Endodermal cell (in vitro differentiated cells): ENCODE data around the gene SLC24A4. TPM values are rescaled to one million over a fixed set of nuclear protein-coding genes. Genes with fewer than 3 reads are reported as not detected.

ENCODE experiments used
- DNase-seq: peaks from one replicate; pipeline ENCODE4 v3.0.0-alpha.2; 2017
- H3K27ac ChIP-seq: 2 replicates; pipeline ENCODE4 v1.5.1; 2013; ENCODE audit warnings: mild to moderate bottlenecking, low read depth, low read length, moderate library complexity
- H3K27me3 ChIP-seq: 2 replicates; pipeline ENCODE4 v1.6.1; 2013; ENCODE audit warnings: mild to moderate bottlenecking, low read length, moderate library complexity; ENCODE audit not compliant: insufficient read depth, control insufficient read depth, poor library complexity, severe bottlenecking
- H3K36me3 ChIP-seq: 2 replicates; pipeline ENCODE4 v1.7.0; 2013; ENCODE audit warnings: mild to moderate bottlenecking, low read length, moderate library complexity; ENCODE audit not compliant: control insufficient read depth, insufficient read depth
- H3K4me1 ChIP-seq: one replicate; pipeline ENCODE4 v1.7.0; 2013; ENCODE audit warnings: low read length; ENCODE audit not compliant: control insufficient read depth, insufficient read depth
- H3K4me3 ChIP-seq: 2 replicates; pipeline ENCODE4 v1.5.1; 2013; ENCODE audit warnings: mild to moderate bottlenecking, low read length, moderate library complexity
- H3K9ac ChIP-seq: 2 replicates; pipeline ENCODE4 v1.6.1; 2013; ENCODE audit warnings: mild to moderate bottlenecking, low read length, moderate library complexity; ENCODE audit not compliant: poor library complexity, severe bottlenecking; ENCODE audit errors: extremely low read depth
- H3K9me3 ChIP-seq: 2 replicates; pipeline ENCODE4 v1.6.1; 2013; ENCODE audit warnings: mild to moderate bottlenecking, low read length, moderate library complexity; ENCODE audit not compliant: control insufficient read depth
- H3K27ac Mint-ChIP-seq: 2 replicates; pipeline ENCODE4 v1.8.0; 2020; ENCODE audit warnings: mixed read lengths
- H3K27me3 Mint-ChIP-seq: 2 replicates; pipeline ENCODE4 v1.8.0; 2021; ENCODE audit warnings: mild to moderate bottlenecking, mixed read lengths; ENCODE audit not compliant: insufficient read depth
- H3K36me3 Mint-ChIP-seq: 2 replicates; pipeline ENCODE4 v1.8.0; 2020; ENCODE audit warnings: low read depth, mixed read lengths
- H3K4me1 Mint-ChIP-seq: 2 replicates; pipeline ENCODE4 v1.8.0; 2020; ENCODE audit warnings: mixed read lengths
- H3K4me3 Mint-ChIP-seq: 2 replicates; pipeline ENCODE4 v1.8.0; 2020; ENCODE audit warnings: mild to moderate bottlenecking, moderate library complexity, mixed read lengths
- H3K9me3 Mint-ChIP-seq: 2 replicates; pipeline ENCODE4 v1.8.0; 2020; ENCODE audit warnings: mild to moderate bottlenecking, mixed read lengths
- CTCF ChIP-seq: fragments of 200-600 bp; sonication (generic); conservative IDR thresholded peaks from 2 replicates; pipeline ENCODE4 v1.5.0; 2021; ENCODE audit warnings: antibody characterized with exemption, mild to moderate bottlenecking
- WGBS, 2 experiments: methylation state at CpG; one replicate each; pipeline versions ENCODE4 v1.1.5 to v1.1.7; 2013; ENCODE audit warnings: missing lambda C conversion rate in 2 of 2, mixed read lengths in 1 of 2; ENCODE audit not compliant: insufficient coverage in 1 of 2, insufficient read length in 1 of 2; 5-methylcytosine and 5-hydroxymethylcytosine counted together
- total RNA-seq, 2 donors: library from RNA; stranded (reverse); fragmentation: NEBNext Ultra II Directional in 1 of 2; extraction: Animal tissue kit (Norgen Biotek cat#: 25700) in 1 of 2; gene quantifications; 2 replicates in 1 of 2; 3 replicates in 1 of 2; pipeline ENCODE4 v1.2.1, GENCODE V29; 2021

SLC24A4 gene
- total RNA-seq, 2 donors from 2014 or later: 0.09 to 0.29 TPM

DNA sequence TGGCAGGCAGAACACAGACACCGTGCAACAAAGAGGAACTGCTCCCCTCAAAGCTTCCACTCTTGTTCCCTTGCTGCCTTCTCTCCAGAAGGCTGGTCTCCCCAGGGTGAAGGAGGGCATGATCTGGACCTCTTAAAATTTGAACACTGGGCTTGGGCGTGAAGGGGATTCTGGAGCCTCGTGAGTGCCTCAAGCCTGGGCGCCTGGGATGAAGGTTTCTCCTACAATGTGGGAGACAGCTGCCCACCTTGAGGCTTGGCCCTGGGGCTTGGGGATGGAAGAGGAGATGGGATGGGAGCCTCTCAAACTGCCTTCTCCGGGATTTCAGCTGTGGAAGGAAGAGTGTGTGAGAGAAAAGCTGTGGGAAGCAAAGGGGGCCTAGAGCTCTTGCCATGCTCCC is 182.9 kb downstream of the SLC24A4 start:
- H3K4me3 ChIP-seq: no peak overlapping the region
- Mint-ChIP-seq H3K27me3 (peaks cover 6% of the 10 kb centered on the region), H3K36me3 (no peaks in the 10 kb centered on the region), H3K27ac (no peak overlapping the region), H3K4me3 (no peak overlapping the region), H3K4me1 (no peaks in the 10 kb centered on the region), H3K9me3 (no peaks in the 10 kb centered on the region)
- 84 to 91% methylated on average over 5 of the region's 5 CpGs for WGBS, 2 experiments
- TF ChIP-seq CTCF: no peak
- no peak overlapping the region for H3K9ac ChIP-seq
- no peaks in the 10 kb centered on the region for H3K36me3 ChIP-seq
- H3K27ac ChIP-seq: no peak overlapping the region
- no peaks in the 10 kb centered on the region for H3K27me3 ChIP-seq
- H3K9me3 ChIP-seq: no peaks in the 10 kb centered on the region
- no peaks in the 10 kb centered on the region for H3K4me1 ChIP-seq
- no peak for DNase-seq

DNA sequence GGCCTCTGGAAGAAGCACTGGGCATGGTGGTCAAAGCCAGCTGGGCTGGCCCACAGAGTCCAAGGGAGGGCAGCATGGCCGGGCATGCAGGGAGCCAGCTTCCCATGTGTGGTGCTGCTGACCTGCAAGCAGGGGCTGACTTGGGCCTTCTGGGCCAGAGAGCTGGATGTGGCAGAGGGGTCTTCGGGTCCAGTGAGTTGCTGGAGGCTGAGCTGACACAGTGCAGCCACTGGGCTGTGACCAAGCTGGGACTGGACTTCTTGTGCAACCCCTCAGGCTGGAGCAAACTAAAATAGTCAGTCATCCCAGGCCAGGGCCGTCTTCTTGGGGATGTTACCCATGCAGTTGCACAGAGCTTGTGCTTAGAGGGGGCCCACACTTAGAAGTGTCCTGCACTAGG is 183.3 kb downstream of the SLC24A4 start:
- no peaks in the 10 kb centered on the region for H3K36me3 Mint-ChIP-seq
- peaks cover 6% of the 10 kb centered on the region for H3K27me3 Mint-ChIP-seq
- H3K9me3 Mint-ChIP-seq: no peaks in the 10 kb centered on the region
- Histone ChIP-seq H3K4me1 (no peaks in the 10 kb centered on the region), H3K36me3 (no peaks in the 10 kb centered on the region), H3K27ac (no peak overlapping the region), H3K4me3 (no peak overlapping the region), H3K9ac (no peak overlapping the region), H3K9me3 (no peaks in the 10 kb centered on the region), H3K27me3 (no peaks in the 10 kb centered on the region)
- H3K4me1 Mint-ChIP-seq: peaks cover 2% of the 10 kb centered on the region
- no peak for DNase-seq
- WGBS, 2 experiments: 73 to 80% methylated on average over 3 of the region's 3 CpGs
- no peak overlapping the region for H3K4me3 Mint-ChIP-seq
- no peak for TF ChIP-seq CTCF
- no peak overlapping the region for H3K27ac Mint-ChIP-seq

DNA sequence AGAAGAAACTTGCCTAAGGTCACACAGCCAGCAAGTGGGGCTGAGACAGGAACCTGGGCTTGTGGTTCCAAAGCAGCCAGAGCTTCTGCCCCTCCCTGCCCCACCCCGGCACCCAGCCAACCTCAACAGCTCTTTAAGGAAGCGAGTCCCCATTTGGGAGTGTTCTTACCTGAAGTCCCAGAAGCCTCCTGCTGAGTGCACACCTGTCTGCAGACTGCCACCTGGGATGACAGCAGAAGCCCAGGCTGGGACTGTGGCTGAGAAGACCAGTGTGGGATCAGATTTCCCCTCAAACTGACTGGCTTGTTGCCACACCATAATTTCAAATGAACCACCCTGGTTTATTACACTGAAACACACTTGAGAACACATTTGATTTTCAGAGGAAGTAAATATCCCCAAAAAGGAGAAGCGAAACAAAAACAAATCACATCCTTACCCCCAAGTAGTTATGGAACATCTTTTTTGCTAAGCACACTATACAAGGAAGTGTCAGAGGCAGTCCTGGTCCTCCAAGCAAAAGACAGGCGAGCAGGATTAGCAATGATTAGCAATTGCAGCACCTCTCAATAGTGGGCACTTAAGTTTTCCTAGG is 184.3 kb downstream of the SLC24A4 start:
- Histone ChIP-seq H3K4me1 (no peaks in the 10 kb centered on the region), H3K36me3 (no peaks in the 10 kb centered on the region), H3K9me3 (no peaks in the 10 kb centered on the region), H3K9ac (no peak overlapping the region), H3K4me3 (no peak overlapping the region), H3K27me3 (no peaks in the 10 kb centered on the region), H3K27ac (no peak overlapping the region)
- Mint-ChIP-seq H3K27me3 (peaks cover 7% of the 10 kb centered on the region), H3K27ac (no peak overlapping the region), H3K36me3 (no peaks in the 10 kb centered on the region), H3K9me3 (no peaks in the 10 kb centered on the region), H3K4me1 (peaks cover 2% of the 10 kb centered on the region), H3K4me3 (no peak overlapping the region)
- DNase-seq: no peak
- WGBS, 2 experiments: 80 to 82% methylated on average over 1 to 4 of the region's 4 CpGs
- no peak for TF ChIP-seq CTCF
